Spleen (tissue), 7 donors: ENCODE data around the gene EEF1G.

Experiments
- CTCF ChIP-seq, 11 experiments: fragments of 200-600 bp in 7 of 11; fragments of 450-650 bp in 4 of 11; sonication (generic) in 4 of 11; IDR thresholded peaks in 8 of 11; conservative IDR thresholded peaks in 3 of 11; 1 replicate in 7 of 11; 2 replicates in 4 of 11; pipeline versions ENCODE4 v1.4.0 to v1.8.0; 2016 to 2021; ENCODE audit warnings: antibody characterized with exemption in 11 of 11, inconsistent platforms in 4 of 11, mild to moderate bottlenecking in 1 of 11
- POLR2A ChIP-seq, 3 donors: fragments of 450-650 bp; IDR thresholded peaks; one replicate each; pipeline ENCODE4 v1.5.1; 2017; ENCODE audit warnings: antibody characterized with exemption in 3 of 3, mild to moderate bottlenecking in 1 of 3
- donor health status: DM: no; HTN: no; CAD: no; lungs with moderate emphysema.
- donor health status: DM: no; HTN: no; CAD: no.
- donor health status: DM: no; HTN: no; CAD: no.

GRCh38 chr11:62595124-62595523 is 21.4 kb upstream of the EEF1G start:
- TF ChIP-seq CTCF (IDR thresholded peaks at IDR 0.05 in 8 of 11, conservative IDR thresholded peaks at IDR 0.05 in 3 of 11) (no peak), POLR2A (IDR thresholded peaks at IDR 0.05) (no peak)
